GM21360 (cell line): ENCODE results near the gene GLIPR1L1.

Source experiments
- ATAC-seq: cut with Tn5 transposase; IDR thresholded peaks from one replicate; pipeline ENCODE4 v1.9.1; 2021; ENCODE audit warnings: mild to moderate bottlenecking, moderate library complexity; ENCODE audit not compliant: unreplicated experiment

Gene GLIPR1L1

DNA sequence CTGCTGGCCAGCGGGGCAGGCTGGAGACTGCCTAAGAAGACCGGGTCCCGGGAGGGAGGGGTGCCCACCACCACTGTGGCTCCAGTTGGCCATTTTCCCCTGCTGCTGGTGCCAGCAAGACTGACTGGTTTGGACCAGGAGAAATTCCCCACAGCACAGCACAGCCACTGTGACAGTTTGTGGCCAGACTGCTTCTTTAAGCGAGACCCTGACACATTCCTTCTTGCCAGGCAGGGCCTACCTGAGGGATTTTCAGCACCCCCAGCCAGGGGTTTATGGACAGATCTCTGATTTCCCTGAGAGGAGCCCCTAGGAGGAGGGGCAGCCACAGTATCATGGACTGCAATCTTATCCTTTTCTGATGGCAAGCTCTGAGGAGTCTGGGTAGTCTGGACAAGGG, 15.5 kb downstream of the GLIPR1L1 start:
- ATAC-seq, result no peak

DNA sequence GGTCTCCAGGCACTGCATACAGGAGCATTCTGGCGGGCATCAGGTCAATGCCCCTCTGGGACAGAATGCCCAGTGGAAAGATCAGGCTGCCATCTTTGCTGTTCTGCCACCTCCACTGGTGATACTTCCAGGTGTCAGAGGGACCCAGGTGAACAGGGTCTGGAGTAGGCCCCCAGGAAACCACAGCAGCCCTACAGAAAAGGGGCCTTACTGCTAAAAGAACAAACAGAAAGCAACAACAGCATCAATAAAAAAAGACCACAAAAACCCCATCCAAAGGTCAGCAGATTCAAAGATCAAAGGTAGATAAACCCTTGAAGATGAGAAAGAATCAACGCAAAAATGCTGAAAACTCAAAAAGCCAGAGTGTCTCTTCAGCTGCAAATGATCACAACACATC, 15.9 kb downstream of the GLIPR1L1 start:
- ATAC-seq, result no peak

DNA sequence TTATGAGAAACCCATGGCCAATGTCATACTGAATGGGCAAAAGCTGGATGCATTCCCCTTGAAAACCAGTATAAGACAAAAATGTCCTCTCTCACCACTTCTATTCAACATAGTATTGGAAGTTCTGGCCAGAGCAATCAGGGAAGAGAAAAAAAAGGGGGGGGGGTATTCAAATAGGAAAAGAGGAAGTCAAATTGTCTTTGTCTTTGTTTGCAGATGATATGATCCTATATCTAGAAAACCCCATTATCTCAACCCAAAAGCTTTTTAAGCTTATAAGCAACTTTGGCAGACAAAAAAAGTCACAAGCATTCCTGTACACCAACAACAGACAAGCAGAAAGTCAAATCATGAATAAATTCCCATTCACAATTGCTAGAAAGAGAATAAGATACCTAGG, 19.5 kb downstream of the GLIPR1L1 start:
- ATAC-seq, result no peak

- no peak for ATAC-seq
Observed at GRCh38 chr12:75360920-75361319, 26.4 kb downstream of the GLIPR1L1 start.

DNA sequence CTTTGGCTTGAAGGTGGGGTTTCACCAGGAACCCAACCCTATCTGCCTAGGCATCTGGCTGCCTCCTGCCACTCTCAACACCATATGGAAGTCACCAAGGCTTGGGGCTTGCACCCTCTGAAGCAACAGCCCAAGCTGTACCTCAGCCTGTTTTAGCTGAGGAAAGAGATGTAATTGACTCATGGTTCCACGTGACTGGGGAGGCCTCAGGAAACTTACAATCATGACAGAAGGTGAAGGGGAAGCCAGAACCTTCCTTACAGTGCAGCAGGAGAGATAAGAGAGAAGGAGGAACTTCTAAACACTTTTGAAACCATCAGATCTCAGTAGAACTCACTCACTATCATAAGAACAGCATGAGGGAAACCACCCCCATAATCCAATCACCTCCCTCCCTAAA, 26.9 kb downstream of the GLIPR1L1 start:
- no peak for ATAC-seq

DNA sequence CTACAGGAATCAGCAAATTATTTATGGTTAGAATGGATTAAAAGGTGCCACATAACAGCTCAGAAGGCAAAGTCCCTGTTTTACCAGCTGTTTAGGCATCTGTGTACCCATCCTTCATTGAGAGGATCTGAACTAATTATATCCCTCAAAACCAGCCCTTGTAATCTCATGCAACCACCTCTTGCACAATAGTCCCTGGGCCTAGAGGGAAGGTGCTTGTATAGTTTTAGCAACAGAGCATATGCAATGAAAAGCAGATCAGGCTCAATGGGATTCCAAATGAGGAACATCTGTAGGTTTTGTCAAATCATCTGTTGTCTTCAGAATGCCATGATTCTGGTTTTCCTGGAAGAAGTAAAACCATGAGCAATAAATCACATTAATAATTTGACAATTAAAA, 30.4 kb downstream of the GLIPR1L1 start:
- ATAC-seq, result no peak

GRCh38 chr12:75366629-75367028, 32.2 kb downstream of the GLIPR1L1 start:
- ATAC-seq, result peak; percentile 49

DNA sequence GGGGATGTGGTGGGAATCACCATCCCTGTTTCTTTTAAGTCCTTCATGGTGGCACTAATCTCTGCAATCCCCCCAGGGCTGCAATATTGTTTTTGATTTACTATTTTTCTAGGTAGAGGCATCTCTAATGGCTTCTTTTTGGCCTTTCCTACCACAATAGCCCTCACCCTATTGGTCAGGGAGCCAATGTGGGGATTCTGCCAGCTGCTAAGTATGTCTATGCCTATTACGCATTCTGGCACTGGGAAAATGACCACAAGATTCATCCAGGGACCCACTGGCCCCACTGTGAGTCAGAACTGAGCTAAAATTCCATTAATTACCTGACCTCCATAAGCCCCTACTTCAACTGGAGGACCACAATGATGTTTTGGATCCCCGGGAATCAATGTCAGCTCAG, 40.5 kb downstream of the GLIPR1L1 start:
- no peak for ATAC-seq

DNA sequence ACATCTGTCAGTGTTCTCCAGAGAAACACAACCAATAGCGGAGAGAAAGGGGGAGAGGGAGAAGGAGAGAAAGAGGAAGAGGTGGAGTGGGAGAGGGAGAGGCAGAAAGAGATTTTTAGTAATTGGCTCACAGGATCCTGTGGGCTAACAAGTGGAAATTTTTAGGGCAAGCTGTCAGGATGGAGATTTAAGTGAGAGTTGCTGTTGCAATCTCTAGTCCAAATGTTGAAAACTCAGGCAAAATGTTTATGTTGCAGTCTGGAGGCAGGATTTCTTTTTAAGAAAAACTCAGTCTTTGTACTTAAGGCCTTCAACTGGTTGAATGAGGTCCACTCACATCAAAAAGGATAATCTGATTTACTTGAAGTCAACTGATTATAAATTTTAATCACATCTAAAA, 43.9 kb downstream of the GLIPR1L1 start:
- ATAC-seq, result no peak

DNA sequence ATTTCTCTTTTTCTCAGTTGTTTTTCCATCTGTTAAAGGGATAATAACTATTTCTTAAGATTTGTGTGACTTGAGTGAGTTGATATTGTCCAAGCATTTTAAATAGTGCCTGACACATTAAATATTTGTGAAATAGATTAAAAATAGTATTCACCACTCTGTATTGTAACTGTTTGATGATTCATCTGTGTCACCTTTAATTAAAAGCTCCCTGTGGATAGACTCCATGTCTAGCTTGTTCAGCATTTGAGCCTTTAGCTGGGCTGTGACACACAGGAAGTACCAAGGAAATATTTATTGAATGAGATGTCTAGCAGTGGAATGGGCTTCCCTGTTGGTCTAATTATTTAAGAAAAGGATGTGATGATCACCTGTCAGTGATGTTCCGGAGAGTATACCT, 54.6 kb downstream of the GLIPR1L1 start:
- no peak for ATAC-seq

DNA sequence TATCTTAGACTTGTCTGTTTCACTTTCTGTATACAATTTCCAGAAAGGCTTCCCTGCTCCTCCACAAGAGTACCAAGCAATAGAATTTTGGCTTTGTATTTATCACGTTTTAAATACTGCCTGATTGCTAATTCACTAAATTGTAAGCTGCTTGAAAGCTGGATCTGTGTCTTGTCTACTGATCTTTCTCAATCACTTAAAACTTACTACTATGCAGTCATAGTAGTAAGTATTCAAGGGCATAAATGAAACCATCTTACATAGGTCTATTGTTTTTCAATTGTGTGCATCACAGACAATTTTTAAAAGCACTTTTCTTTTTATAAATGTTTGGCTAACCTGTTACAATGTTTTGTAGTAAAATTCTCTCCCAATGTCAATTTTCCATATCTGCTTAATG, 55.2 kb downstream of the GLIPR1L1 start:
- ATAC-seq, result no peak

DNA sequence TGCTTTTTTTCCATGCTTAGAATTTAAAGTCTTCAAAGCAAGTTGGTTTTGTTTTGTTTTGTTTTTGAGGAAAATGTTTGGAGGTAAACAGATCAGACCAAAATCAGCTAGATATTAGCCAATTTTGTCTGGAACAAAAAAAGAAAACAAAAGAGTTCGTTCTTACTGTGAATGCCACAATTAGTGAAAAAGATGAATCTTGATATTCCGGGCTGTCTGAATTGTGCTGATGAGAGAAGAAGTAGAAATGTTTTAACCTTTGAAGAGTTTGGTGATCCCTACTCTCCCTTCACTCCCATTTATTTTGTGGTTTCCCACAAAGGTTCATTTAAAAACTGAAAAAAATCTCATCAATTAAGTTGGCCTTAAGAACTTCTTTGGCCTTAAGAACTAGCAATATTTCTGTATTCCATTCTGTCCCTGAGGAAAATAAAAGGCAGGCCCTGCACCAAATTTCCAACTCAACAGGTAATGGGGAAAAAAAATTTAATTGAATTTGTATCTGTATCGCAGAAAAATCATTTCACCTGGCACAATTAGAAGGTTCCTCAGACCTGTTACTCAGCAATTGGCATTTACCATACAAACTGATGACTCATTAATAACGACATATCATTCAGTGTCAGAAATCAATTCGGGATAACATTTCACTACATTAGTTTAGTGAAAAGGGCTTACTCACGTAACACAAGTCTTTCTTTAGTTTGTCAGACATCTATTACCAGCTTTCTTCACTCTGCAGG, 55.9 kb downstream of the GLIPR1L1 start:
- no peak for ATAC-seq

DNA sequence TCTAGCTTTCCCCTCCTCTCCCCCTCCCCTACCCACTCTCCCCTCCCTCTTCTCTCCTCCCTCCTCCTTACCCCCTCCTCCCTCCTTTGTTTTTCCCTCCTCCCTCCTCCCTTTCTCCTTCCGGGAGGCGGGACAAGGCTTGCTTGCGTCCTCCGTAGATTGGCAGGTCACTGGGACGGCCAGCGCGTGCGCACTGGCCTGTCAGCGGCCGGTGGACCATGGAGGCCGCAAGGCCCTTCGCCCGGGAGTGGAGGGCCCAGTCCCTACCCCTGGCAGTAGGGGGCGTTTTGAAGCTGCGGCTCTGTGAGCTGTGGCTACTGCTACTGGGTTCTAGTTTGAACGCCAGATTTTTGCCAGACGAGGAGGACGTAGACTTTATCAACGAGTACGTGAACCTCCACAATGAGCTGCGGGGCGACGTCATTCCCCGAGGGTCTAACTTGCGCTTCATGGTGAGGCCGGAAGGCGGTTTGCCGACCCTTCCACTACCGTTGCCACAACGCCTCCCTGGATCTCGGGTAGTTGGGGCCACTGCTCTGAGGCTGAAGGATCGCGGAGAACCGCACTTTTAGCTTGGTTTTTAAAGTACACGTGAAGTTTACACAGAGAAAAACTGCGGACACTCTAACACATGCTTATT, 56.5 kb downstream of the GLIPR1L1 start, which contains the start of gene GLIPR1L2:
TSS of gene GLIPR1L2 (plus strand) at position 191 of the 640 bp plus-strand sequence. CDS start at position 219, 28 bp downstream.
- ATAC-seq, result peak; percentile 96

GRCh38 chr12:75404231-75404630, 69.8 kb downstream of the GLIPR1L1 start:
- no peak for ATAC-seq

DNA sequence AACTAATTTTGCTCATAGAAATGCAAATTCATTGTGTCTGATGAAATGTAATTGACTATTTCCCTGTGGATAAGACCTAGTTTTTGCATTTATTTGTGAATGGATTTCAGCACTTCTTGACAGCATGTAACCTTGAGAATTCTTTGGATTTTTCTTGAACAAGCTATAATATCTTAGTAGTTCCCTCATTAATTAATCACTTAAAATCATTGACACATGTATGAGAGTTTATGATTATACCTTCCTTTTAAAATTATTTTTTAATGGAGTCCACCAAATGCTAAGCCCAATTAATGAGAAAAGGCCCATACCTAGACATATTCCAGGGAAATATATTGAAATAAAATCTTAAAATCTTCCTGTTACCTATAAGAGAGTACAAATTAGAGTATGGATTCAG, 73.2 kb downstream of the GLIPR1L1 start:
- ATAC-seq, result no peak

DNA sequence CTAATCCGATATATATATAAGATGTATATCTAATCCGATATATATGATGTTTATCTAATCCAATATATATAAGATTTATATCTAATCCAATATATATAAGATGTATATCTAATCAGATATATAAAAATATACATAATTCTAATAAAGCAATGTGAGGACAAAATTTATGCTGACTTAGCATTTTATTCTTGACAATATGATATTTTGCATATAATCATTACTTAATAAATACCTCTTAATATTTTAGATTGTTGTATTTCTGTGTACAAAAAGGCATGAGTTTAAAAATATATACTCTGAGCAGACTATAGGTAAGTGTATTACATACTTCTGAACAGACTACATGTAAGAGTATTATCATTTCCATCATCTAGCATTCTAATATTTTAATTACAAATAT, 75.4 kb downstream of the GLIPR1L1 start:
- ATAC-seq, result no peak

- no peak for ATAC-seq
Observed at GRCh38 chr12:75414671-75415070, 80.2 kb downstream of the GLIPR1L1 start.

DNA sequence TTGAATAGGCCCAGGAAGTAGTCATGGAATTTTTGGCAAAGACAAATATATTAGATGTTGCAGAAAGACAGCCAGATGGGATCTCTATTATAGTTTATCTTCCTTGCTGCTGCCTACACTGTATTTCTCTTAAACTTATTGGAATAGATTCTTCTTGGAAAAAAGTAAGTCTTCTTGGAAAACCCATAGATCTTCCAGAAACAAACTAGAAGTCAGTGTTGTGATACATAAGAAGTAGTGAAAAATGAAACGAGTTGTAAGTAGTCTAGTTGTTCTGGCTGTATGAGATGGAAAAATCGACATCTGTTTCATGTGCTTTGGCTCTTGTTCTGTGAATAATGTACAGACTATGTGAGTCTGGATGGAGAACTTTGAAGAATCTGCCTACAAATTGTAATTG, 85.4 kb downstream of the GLIPR1L1 start:
- ATAC-seq, result no peak
